Liver (tissue), 9 donors: ENCODE results near the gene ULK3. TPM values are rescaled to one million over a fixed set of nuclear protein-coding genes. Genes with fewer than 3 reads are reported as not detected.
"Not testable (repeated sequence)": the region's sequence is repeated elsewhere in the genome, so short reads cannot be mapped to it uniquely, and the experiment has no call there.

Experiments
- DNase-seq: peaks from one replicate; pipeline ENCODE4 v3.0.0-alpha.2; 2017; ENCODE audit warnings: low spot score
- H3K27ac ChIP-seq, 2 donors: one replicate each; pipeline ENCODE4 v1.7.0; 2013; ENCODE audit warnings: inconsistent platforms in 2 of 2, low read length in 2 of 2, control low read depth in 1 of 2, low read depth in 1 of 2, mild to moderate bottlenecking in 1 of 2
- H3K27me3 ChIP-seq, 4 donors: one replicate each; pipeline versions ENCODE4 v1.6.1 to v1.7.0; 2013; ENCODE audit warnings: low read length in 3 of 4, inconsistent platforms in 1 of 4, mild to moderate bottlenecking in 1 of 4, moderate library complexity in 1 of 4; ENCODE audit not compliant: control insufficient read depth in 4 of 4, insufficient read depth in 4 of 4
- H3K36me3 ChIP-seq, 4 donors: one replicate each; pipeline versions ENCODE4 v1.6.1 to v1.7.0; 2013; ENCODE audit warnings: low read length in 3 of 4, mild to moderate bottlenecking in 3 of 4, low read depth in 1 of 4, moderate library complexity in 1 of 4; ENCODE audit not compliant: control insufficient read depth in 4 of 4, insufficient read depth in 3 of 4
- H3K4me1 ChIP-seq, 4 donors: one replicate each; pipeline versions ENCODE4 v1.6.1 to v1.7.0; 2013; ENCODE audit warnings: low read length in 3 of 4, mild to moderate bottlenecking in 3 of 4, moderate library complexity in 1 of 4; ENCODE audit not compliant: control insufficient read depth in 4 of 4, insufficient read depth in 4 of 4
- H3K4me3 ChIP-seq, 3 donors: one replicate each; pipeline versions ENCODE4 v1.6.1 to v1.7.0; 2013; ENCODE audit warnings: low read length in 3 of 3, control low read depth in 1 of 3, low read depth in 1 of 3, mild to moderate bottlenecking in 1 of 3
- H3K9ac ChIP-seq, 2 donors: one replicate each; pipeline ENCODE4 v1.7.0; 2013; ENCODE audit warnings: low read length in 2 of 2, mild to moderate bottlenecking in 2 of 2, moderate library complexity in 2 of 2, control low read depth in 1 of 2, low read depth in 1 of 2
- H3K9me3 ChIP-seq, 4 donors: one replicate each; pipeline versions ENCODE4 v1.6.1 to v1.7.0; 2013; ENCODE audit warnings: low read length in 3 of 4; ENCODE audit not compliant: control insufficient read depth in 4 of 4
- FOXA1 ChIP-seq: IDR thresholded peaks from 2 replicates; pipeline ENCODE4 v1.6.1; 2016; ENCODE audit warnings: antibody characterized with exemption
- FOXA2 ChIP-seq: IDR thresholded peaks from 2 replicates; pipeline ENCODE4 v1.6.1; 2016; ENCODE audit warnings: antibody characterized with exemption
- GABPA ChIP-seq, 2 donors: IDR thresholded peaks in 1 of 2; conservative IDR thresholded peaks in 1 of 2; 2 replicates each; pipeline ENCODE4 v1.6.1; 2016; ENCODE audit warnings: antibody characterized with exemption in 2 of 2, mild to moderate bottlenecking in 1 of 2, moderate library complexity in 1 of 2
- HNF4A ChIP-seq, 2 donors: conservative IDR thresholded peaks; 2 replicates each; pipeline ENCODE4 v1.6.1; 2016; ENCODE audit warnings: antibody characterized with exemption in 2 of 2, mild to moderate bottlenecking in 2 of 2
- HNF4G ChIP-seq: IDR thresholded peaks from 2 replicates; pipeline ENCODE4 v1.6.1; 2016; ENCODE audit warnings: antibody characterized with exemption
- NR2F2 ChIP-seq: IDR thresholded peaks from 2 replicates; pipeline ENCODE4 v1.6.1; 2016; ENCODE audit warnings: antibody characterized with exemption
- RAD21 ChIP-seq, 2 donors: IDR thresholded peaks; 2 replicates each; pipeline ENCODE4 v1.6.1; 2016; ENCODE audit warnings: antibody characterized with exemption in 2 of 2, mild to moderate bottlenecking in 2 of 2
- RXRA ChIP-seq, 2 donors: IDR thresholded peaks; 2 replicates each; pipeline ENCODE4 v1.6.1; 2017 to 2018; ENCODE audit warnings: antibody characterized with exemption in 2 of 2, mild to moderate bottlenecking in 1 of 2
- SP1 ChIP-seq: IDR thresholded peaks from 2 replicates; pipeline ENCODE4 v1.6.1; 2018; ENCODE audit warnings: antibody characterized with exemption, mild to moderate bottlenecking
- TAF1 ChIP-seq: conservative IDR thresholded peaks from 2 replicates; pipeline ENCODE4 v1.6.1; 2016; ENCODE audit warnings: antibody characterized with exemption, mild to moderate bottlenecking
- YY1 ChIP-seq: IDR thresholded peaks from 2 replicates; pipeline ENCODE4 v1.6.1; 2016; ENCODE audit warnings: antibody characterized with exemption, mild to moderate bottlenecking
- WGBS: extraction: QIAGEN DNeasy Blood & Tissue Kit; methylation state at CpG from one replicate; pipeline ENCODE4 v1.1.7; 2013; 5-methylcytosine and 5-hydroxymethylcytosine counted together
- polyA plus RNA-seq, 2 donors: library from polyadenylated mRNA; stranded (reverse) in 1 of 2; unstranded in 1 of 2; fragments of 200-250 nt in 1 of 2; fragments of >200 nt in 1 of 2; fragmentation: Nextera tagmentation in 1 of 2; extraction: Ambion mirVana in 1 of 2; gene quantifications; one replicate each; pipeline versions ENCODE4 v1.2.1 to v1.2.3, GENCODE V29; 2013 to 2015
- total RNA-seq, 2 donors: library from RNA; depleted of rRNA; stranded (reverse); fragments of >200 nt; gene quantifications; one replicate each; pipeline ENCODE4 v1.2.3, GENCODE V29; 2014
- TF ChIP-seq, protein P1 (sequence below): fragments of 150-350 bp; IDR thresholded peaks from 2 replicates; pipeline ENCODE4 v1.5.1; 2017; ENCODE audit warnings: improper control_type of control experiment, low read depth, low read length; ENCODE audit not compliant: missing input control
- TF ChIP-seq, protein P2 (sequence below): IDR thresholded peaks from 2 replicates; pipeline ENCODE4 v1.6.1; 2016; ENCODE audit warnings: antibody characterized with exemption
- TF ChIP-seq, protein P3 (sequence below): IDR thresholded peaks from 2 replicates; pipeline ENCODE4 v1.6.1; 2016; ENCODE audit warnings: antibody characterized with exemption, mild to moderate bottlenecking
- TF ChIP-seq, protein P4 (sequence below): IDR thresholded peaks from 2 replicates; pipeline ENCODE4 v1.6.1; 2016; ENCODE audit warnings: antibody characterized with exemption
- donor health status: healthy.
- donor health status: healthy.
- donor health status: healthy.
- donor health status: healthy.
- donor health status: healthy.

ULK3 gene
- total and polyA plus RNA-seq, 4 donors, result 13.1 to 35.5 (median 21.4) TPM

DNA sequence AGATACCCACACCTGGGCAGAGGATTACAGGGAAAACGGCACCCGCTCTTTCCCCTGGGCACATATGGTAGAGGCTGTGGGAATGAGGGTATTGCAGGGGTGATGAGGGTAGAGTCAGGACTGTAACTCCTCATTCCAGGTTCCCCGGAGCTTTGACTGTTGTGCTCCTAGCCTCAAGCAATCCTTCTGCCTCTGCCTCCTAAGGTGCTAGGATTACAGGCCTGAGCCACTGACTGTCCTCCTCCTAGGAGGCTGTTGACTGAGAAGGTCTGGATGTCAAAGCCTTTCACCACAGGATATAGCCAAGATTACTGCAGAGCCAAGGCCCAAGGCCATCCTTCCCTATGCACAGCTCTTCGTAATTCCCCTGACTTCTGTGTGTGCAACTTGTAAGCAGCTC, 45.8 kb upstream of the ULK3 start:
- H3K36me3 ChIP-seq, result peaks cover 0 to 6% (median 4%) of the 10 kb centered on the region in 4 donors
- H3K4me3 ChIP-seq, result no peak overlapping the region
- no peak for DNase-seq
- no peak overlapping the region for H3K27ac ChIP-seq
- H3K4me1 ChIP-seq, result peaks cover 7 to 30% (median 21%) of the 10 kb centered on the region in 4 donors
- H3K27me3 ChIP-seq, result no peaks in the 10 kb centered on the region
- 92% methylated on average over 4 of the region's 4 CpGs for WGBS
- no peak overlapping the region for H3K9ac ChIP-seq
- no peaks in the 10 kb centered on the region for H3K9me3 ChIP-seq
- TF ChIP-seq RAD21 (IDR thresholded peaks at IDR 0.05) (no peak), YY1 (no peak), FOXA1 (no peak), NR2F2 (no peak), SP1 (no peak)
- TF ChIP-seq, protein P1, sequence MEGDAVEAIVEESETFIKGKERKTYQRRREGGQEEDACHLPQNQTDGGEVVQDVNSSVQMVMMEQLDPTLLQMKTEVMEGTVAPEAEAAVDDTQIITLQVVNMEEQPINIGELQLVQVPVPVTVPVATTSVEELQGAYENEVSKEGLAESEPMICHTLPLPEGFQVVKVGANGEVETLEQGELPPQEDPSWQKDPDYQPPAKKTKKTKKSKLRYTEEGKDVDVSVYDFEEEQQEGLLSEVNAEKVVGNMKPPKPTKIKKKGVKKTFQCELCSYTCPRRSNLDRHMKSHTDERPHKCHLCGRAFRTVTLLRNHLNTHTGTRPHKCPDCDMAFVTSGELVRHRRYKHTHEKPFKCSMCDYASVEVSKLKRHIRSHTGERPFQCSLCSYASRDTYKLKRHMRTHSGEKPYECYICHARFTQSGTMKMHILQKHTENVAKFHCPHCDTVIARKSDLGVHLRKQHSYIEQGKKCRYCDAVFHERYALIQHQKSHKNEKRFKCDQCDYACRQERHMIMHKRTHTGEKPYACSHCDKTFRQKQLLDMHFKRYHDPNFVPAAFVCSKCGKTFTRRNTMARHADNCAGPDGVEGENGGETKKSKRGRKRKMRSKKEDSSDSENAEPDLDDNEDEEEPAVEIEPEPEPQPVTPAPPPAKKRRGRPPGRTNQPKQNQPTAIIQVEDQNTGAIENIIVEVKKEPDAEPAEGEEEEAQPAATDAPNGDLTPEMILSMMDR, result no peak
- TF ChIP-seq, protein P2, sequence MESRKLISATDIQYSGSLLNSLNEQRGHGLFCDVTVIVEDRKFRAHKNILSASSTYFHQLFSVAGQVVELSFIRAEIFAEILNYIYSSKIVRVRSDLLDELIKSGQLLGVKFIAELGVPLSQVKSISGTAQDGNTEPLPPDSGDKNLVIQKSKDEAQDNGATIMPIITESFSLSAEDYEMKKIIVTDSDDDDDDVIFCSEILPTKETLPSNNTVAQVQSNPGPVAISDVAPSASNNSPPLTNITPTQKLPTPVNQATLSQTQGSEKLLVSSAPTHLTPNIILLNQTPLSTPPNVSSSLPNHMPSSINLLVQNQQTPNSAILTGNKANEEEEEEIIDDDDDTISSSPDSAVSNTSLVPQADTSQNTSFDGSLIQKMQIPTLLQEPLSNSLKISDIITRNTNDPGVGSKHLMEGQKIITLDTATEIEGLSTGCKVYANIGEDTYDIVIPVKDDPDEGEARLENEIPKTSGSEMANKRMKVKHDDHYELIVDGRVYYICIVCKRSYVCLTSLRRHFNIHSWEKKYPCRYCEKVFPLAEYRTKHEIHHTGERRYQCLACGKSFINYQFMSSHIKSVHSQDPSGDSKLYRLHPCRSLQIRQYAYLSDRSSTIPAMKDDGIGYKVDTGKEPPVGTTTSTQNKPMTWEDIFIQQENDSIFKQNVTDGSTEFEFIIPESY, result no peak
- TF ChIP-seq, protein P3, sequence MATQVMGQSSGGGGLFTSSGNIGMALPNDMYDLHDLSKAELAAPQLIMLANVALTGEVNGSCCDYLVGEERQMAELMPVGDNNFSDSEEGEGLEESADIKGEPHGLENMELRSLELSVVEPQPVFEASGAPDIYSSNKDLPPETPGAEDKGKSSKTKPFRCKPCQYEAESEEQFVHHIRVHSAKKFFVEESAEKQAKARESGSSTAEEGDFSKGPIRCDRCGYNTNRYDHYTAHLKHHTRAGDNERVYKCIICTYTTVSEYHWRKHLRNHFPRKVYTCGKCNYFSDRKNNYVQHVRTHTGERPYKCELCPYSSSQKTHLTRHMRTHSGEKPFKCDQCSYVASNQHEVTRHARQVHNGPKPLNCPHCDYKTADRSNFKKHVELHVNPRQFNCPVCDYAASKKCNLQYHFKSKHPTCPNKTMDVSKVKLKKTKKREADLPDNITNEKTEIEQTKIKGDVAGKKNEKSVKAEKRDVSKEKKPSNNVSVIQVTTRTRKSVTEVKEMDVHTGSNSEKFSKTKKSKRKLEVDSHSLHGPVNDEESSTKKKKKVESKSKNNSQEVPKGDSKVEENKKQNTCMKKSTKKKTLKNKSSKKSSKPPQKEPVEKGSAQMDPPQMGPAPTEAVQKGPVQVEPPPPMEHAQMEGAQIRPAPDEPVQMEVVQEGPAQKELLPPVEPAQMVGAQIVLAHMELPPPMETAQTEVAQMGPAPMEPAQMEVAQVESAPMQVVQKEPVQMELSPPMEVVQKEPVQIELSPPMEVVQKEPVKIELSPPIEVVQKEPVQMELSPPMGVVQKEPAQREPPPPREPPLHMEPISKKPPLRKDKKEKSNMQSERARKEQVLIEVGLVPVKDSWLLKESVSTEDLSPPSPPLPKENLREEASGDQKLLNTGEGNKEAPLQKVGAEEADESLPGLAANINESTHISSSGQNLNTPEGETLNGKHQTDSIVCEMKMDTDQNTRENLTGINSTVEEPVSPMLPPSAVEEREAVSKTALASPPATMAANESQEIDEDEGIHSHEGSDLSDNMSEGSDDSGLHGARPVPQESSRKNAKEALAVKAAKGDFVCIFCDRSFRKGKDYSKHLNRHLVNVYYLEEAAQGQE, result no peak
- TF ChIP-seq, protein P4, sequence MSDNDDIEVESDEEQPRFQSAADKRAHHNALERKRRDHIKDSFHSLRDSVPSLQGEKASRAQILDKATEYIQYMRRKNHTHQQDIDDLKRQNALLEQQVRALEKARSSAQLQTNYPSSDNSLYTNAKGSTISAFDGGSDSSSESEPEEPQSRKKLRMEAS, result no peak

DNA sequence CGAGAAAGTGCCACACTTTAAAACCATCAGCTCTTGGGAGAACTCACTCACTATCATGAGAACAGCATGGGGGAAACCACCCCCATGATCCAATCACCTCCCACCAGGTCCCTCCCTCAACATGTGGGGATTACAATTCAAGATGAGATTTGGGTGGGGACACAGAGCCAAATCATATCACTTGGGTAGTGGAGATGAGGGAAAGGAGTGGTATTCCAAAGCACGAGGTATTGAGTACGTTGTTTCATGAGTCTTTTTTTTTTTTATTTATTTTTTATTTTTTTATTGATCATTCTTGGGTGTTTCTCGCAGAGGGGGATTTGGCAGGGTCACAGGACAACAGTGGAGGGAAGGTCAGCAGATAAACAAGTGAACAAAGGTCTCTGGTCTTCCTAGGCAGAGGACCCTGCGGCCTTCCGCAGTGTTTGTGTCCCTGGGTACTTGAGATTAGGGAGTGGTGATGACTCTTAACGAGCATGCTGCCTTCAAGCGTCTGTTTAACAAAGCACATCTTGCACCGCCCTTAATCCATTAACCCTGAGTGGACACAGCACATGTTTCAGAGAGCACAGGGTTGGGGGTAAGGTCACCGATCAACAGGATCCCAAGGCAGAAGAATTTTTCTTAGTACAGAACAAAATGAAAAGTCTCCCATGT, 44.7 kb upstream of the ULK3 start:
- H3K9ac ChIP-seq, H3K4me3 ChIP-seq, H3K27ac ChIP-seq, H3K9me3 ChIP-seq, H3K36me3 ChIP-seq, DNase-seq, H3K27me3 ChIP-seq: not testable (repeated sequence)
- H3K4me1 ChIP-seq, result peaks cover 7 to 28% (median 20%) of the 10 kb centered on the region in 4 donors
- 75% methylated on average over 10 of the region's 10 CpGs for WGBS

DNA sequence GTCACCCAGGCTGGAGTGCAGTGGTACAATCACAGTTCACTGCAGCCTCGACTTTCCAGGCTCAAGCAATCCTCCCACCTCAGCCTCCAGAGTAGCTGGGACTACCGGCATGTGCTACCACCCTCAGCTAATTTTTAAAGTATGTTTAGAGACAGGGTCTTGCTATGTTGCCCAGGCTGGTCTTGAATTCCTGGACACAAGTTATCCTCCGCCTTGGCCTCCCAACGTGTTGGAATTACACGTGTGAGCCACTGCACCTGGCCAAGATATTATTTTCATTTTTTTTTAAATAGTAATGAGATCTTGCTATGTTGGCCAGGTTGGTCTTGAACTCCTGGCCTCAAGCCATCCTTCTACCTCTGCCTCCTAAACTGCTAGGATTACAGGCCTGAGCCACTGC, 42.5 kb upstream of the ULK3 start:
- Histone ChIP-seq H3K27ac (no peak overlapping the region), H3K27me3 (no peaks in the 10 kb centered on the region), H3K4me3 (no peak overlapping the region), H3K9ac (no peak overlapping the region), H3K4me1 (peaks cover 0 to 8% (median 4%) of the 10 kb centered on the region in 4 donors), H3K36me3 (no peaks in the 10 kb centered on the region), H3K9me3 (peaks cover 0 to 3% (median under 1%) of the 10 kb centered on the region in 4 donors)
- 92% methylated on average over 5 of the region's 5 CpGs for WGBS
- no peak for DNase-seq
- TF ChIP-seq RXRA (IDR thresholded peaks at IDR 0.05), result no peak
- TF ChIP-seq TAF1, result no peak
- TF ChIP-seq RAD21 (IDR thresholded peaks at IDR 0.05), result no peak
- TF ChIP-seq FOXA1, result no peak
- TF ChIP-seq NR2F2, result no peak
- TF ChIP-seq FOXA2, result no peak
- TF ChIP-seq, protein P3, result no peak
- TF ChIP-seq HNF4G, result no peak
- no peak for TF ChIP-seq GABPA (IDR thresholded peaks at IDR 0.05 in 1 of 2, conservative IDR thresholded peaks at IDR 0.05 in 1 of 2)
- TF ChIP-seq SP1, result no peak
- no peak for TF ChIP-seq HNF4A (conservative IDR thresholded peaks at IDR 0.05)
- no peak for TF ChIP-seq YY1
- TF ChIP-seq, protein P4, result no peak
